PC-9 (cell line): ENCODE results near the gene GNA12.

ENCODE experiments used
- CTCF ChIP-seq: fragments of 200-600 bp; sonication (generic); conservative IDR thresholded peaks from 2 replicates; pipeline ENCODE4 v1.6.1; 2017; ENCODE audit warnings: mixed run types, antibody characterized with exemption, mild to moderate bottlenecking, moderate library complexity
- EZH2 ChIP-seq: fragments of 200-600 bp; sonication (generic); IDR thresholded peaks from 2 replicates; pipeline ENCODE4 v1.8.0; 2017; ENCODE audit warnings: antibody characterized with exemption, low read depth

DNA sequence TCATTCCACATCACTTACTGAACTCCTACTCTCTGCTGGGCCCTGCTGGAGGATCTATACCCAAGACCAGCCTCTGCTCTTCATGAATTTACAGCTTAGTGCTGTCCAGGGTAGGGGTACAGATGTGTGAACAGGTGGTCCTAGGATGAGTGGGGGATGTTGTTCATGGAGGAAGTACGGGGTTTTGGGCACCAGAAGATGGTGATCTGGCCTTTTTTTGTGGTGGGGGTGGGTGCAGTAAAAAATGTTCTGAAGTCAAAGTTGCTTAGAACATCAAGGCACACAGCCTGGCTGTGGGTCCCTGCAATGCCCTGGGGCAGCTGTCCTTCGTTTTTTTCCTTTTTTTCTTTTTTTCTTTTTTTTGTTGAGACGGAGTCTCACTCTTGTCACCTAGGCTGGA lies 34.2 kb upstream of the GNA12 start:
- TF ChIP-seq EZH2 = no peak
- TF ChIP-seq CTCF = no peak
